Adrenal gland (tissue), 5 donors: Measurements from ENCODE around the gene INPP5A.

Source experiments
- POLR2A ChIP-seq, 2 donors: fragments of 450-650 bp; IDR thresholded peaks; one replicate each; pipeline ENCODE4 v1.6.1; 2017; ENCODE audit warnings: antibody characterized with exemption in 2 of 2, mild to moderate bottlenecking in 2 of 2, moderate library complexity in 1 of 2
- TF ChIP-seq, protein P1 (sequence below), 6 experiments: fragments of 450-650 bp in 4 of 6; fragments of 200-600 bp in 2 of 6; sonication (generic) in 1 of 6; IDR thresholded peaks; 1 replicate in 5 of 6; 2 replicates in 1 of 6; pipeline versions ENCODE4 v1.5.1 to v1.8.0; 2016 to 2021; ENCODE audit warnings: antibody characterized with exemption in 6 of 6, mild to moderate bottlenecking in 2 of 6, moderate library complexity in 1 of 6
- donor health status: DM: no; HTN: no; CAD: no.

DNA sequence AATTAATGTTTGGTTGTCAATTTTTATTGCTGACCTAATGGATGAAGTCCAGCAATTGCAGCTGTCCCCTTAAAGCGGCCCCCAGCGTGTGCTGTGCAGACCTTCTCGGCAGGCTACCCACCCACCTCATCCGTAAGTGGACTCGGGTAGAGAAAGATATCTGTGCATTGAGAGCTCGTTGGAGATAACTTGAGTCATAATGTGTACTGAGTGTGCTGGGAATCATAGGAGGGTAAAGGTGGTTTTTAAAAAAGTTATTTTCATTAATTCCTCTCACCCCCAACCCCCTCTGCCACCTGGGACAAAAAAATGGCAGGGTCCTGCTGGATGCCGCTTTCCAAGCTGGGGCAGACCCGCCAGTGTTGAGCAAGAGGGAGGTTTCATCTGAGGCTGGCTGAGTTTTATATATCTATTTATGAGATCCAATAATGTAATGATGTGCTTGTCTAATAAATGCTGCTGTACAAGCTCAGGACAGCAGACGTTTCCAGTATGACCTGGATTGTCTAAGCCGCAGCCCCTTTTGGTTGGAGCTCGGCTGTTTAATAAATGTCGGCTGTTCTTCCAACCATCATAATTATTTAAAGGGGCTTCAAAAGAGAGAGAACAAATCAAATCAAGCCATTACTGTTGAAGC lies 129.2 kb downstream of the INPP5A start:
- TF ChIP-seq, protein P1, sequence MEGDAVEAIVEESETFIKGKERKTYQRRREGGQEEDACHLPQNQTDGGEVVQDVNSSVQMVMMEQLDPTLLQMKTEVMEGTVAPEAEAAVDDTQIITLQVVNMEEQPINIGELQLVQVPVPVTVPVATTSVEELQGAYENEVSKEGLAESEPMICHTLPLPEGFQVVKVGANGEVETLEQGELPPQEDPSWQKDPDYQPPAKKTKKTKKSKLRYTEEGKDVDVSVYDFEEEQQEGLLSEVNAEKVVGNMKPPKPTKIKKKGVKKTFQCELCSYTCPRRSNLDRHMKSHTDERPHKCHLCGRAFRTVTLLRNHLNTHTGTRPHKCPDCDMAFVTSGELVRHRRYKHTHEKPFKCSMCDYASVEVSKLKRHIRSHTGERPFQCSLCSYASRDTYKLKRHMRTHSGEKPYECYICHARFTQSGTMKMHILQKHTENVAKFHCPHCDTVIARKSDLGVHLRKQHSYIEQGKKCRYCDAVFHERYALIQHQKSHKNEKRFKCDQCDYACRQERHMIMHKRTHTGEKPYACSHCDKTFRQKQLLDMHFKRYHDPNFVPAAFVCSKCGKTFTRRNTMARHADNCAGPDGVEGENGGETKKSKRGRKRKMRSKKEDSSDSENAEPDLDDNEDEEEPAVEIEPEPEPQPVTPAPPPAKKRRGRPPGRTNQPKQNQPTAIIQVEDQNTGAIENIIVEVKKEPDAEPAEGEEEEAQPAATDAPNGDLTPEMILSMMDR (IDR thresholded peaks at IDR 0.05): no peak
- no peak for TF ChIP-seq POLR2A (IDR thresholded peaks at IDR 0.05)
